H1 (cell line): ENCODE data around the gene PPOX. TPM values are rescaled to one million over a fixed set of nuclear protein-coding genes. Genes with fewer than 3 reads are reported as not detected.

Experiments used
- CTCF ChIA-PET: fragments of 300-600 bp; sonication (Branson Sonifier 250); formaldehyde crosslinking; loops from one replicate; lab custom pipeline; 2021; ENCODE audit not compliant: partially characterized antibody; lab: Charles Lee
- POLR2A ChIA-PET: fragments of 300-600 bp; sonication (Branson Sonifier 250); formaldehyde crosslinking; loops from one replicate; lab custom pipeline; 2021; ENCODE audit warnings: inconsistent platforms; ENCODE audit not compliant: partially characterized antibody; lab: Charles Lee
- DNase-seq, 2 experiments: peaks; one replicate each; pipeline versions ENCODE4 v3.0.0 to v3.0.0-alpha.2; 2010 to 2022; ENCODE audit warnings: low spot score in 2 of 2, low read depth in 1 of 2, mixed read lengths in 1 of 2
- FAIRE-seq: peaks from 2 replicates; lab custom pipeline; 2011; peaks lifted over from hg19 to GRCh38; lab: Jason Lieb, UNC
- H2AFZ ChIP-seq: 2 replicates; pipeline ENCODE4 v1.8.1; 2012; ENCODE audit warnings: low read length, inconsistent platforms
- H2AK5ac ChIP-seq: 2 replicates; pipeline ENCODE4 v1.6.1; 2013; ENCODE audit warnings: low read depth, low read length
- H2BK120ac ChIP-seq: replicated peaks from 2 replicates; pipeline ENCODE3; 2013; ENCODE audit warnings: low read depth, low read length, inconsistent platforms
- H2BK12ac ChIP-seq: 2 replicates; pipeline ENCODE4 v1.6.1; 2013; ENCODE audit warnings: low read depth, low read length
- H2BK15ac ChIP-seq: 2 replicates; pipeline ENCODE4 v1.6.1; 2013; ENCODE audit warnings: low read length
- H2BK20ac ChIP-seq: 2 replicates; pipeline ENCODE4 v1.6.1; 2013; ENCODE audit warnings: low read length
- H2BK5ac ChIP-seq: 2 replicates; pipeline ENCODE4 v1.6.1; 2013; ENCODE audit warnings: low read depth, low read length
- H3K14ac ChIP-seq: 2 replicates; pipeline ENCODE4 v1.6.1; 2013; ENCODE audit warnings: inconsistent platforms; ENCODE audit not compliant: insufficient read length
- H3K18ac ChIP-seq: 2 replicates; pipeline ENCODE4 v1.6.1; 2013; ENCODE audit warnings: low read length; ENCODE audit errors: extremely low read depth
- H3K23ac ChIP-seq: 2 replicates; pipeline ENCODE4 v1.6.1; 2013; ENCODE audit warnings: inconsistent platforms; ENCODE audit not compliant: insufficient read length
- H3K23me2 ChIP-seq: 2 replicates; pipeline ENCODE4 v1.6.1; 2013; ENCODE audit warnings: low read depth, low read length
- H3K27ac ChIP-seq: 2 replicates; pipeline ENCODE4 v1.6.1; 2011; ENCODE audit warnings: low read depth, low read length, inconsistent platforms
- H3K27me3 ChIP-seq, 4 experiments: replicated peaks in 1 of 4; 1 replicate in 1 of 4; 2 replicates in 3 of 4; pipeline versions ENCODE4 v1.6.1 to v1.8.1; 2011 to 2013; ENCODE audit warnings: low read length in 3 of 4, mild to moderate bottlenecking in 3 of 4, inconsistent platforms in 2 of 4, mixed read lengths in 2 of 4, moderate library complexity in 1 of 4; ENCODE audit not compliant: control insufficient read depth in 3 of 4, insufficient read depth in 3 of 4; ENCODE audit errors: extremely low read depth in 1 of 4
- H3K36me3 ChIP-seq, 4 experiments: 2 replicates each; pipeline versions ENCODE4 v1.6.1 to v1.8.1; 2011 to 2013; ENCODE audit warnings: mild to moderate bottlenecking in 4 of 4, low read length in 3 of 4, moderate library complexity in 2 of 4, control low read depth in 1 of 4, inconsistent platforms in 1 of 4; ENCODE audit not compliant: insufficient read depth in 4 of 4, control insufficient read depth in 2 of 4
- H3K4ac ChIP-seq: replicated peaks from 2 replicates; pipeline ENCODE3; 2013; ENCODE audit warnings: low read length, low read depth, mixed read lengths, inconsistent platforms; ENCODE audit not compliant: insufficient read length
- H3K4me1 ChIP-seq, 4 experiments: replicated peaks in 1 of 4; 1 replicate in 1 of 4; 2 replicates in 3 of 4; pipeline versions ENCODE4 v1.6.1 to v1.8.1; 2011 to 2013; ENCODE audit warnings: low read length in 3 of 4, inconsistent platforms in 2 of 4, mixed read lengths in 1 of 4; ENCODE audit not compliant: insufficient read depth in 4 of 4, control insufficient read depth in 3 of 4
- H3K4me2 ChIP-seq, 2 experiments: 2 replicates each; pipeline versions ENCODE4 v1.6.1 to v1.8.1; 2011 to 2013; ENCODE audit warnings: low read depth in 2 of 2, low read length in 2 of 2, control low read depth in 1 of 2, inconsistent platforms in 1 of 2, mild to moderate bottlenecking in 1 of 2; ENCODE audit not compliant: insufficient read depth in 1 of 2
- H3K4me3 ChIP-seq, 4 experiments: fragments of 200-600, 300-600 bp in 1 of 4; sonication (generic), shearing (Covaris generic), sonication (Bioruptor Twin) in 1 of 4; 2 replicates each; pipeline versions ENCODE4 v1.5.1 to v1.8.1; 2011 to 2016; ENCODE audit warnings: low read length in 4 of 4, low read depth in 3 of 4, control low read depth in 2 of 4, inconsistent platforms in 2 of 4, mild to moderate bottlenecking in 2 of 4, mixed read lengths in 1 of 4, moderate library complexity in 1 of 4; ENCODE audit not compliant: insufficient read depth in 2 of 4; ENCODE audit errors: extremely low read depth in 1 of 4
- H3K56ac ChIP-seq: replicated peaks from 2 replicates; pipeline ENCODE3; 2013; ENCODE audit warnings: low read depth, mild to moderate bottlenecking, mixed read lengths, low read length, inconsistent platforms; ENCODE audit not compliant: insufficient read length
- H3K79me1 ChIP-seq: 2 replicates; pipeline ENCODE4 v1.6.1; 2013; ENCODE audit warnings: low read depth, low read length, control low read depth
- H3K79me2 ChIP-seq, 2 experiments: 2 replicates each; pipeline versions ENCODE4 v1.6.1 to v1.8.1; 2012 to 2013; ENCODE audit warnings: low read length in 2 of 2, mild to moderate bottlenecking in 2 of 2, inconsistent platforms in 1 of 2; ENCODE audit not compliant: insufficient read depth in 2 of 2, control insufficient read depth in 1 of 2
- H3K9ac ChIP-seq, 4 experiments: replicated peaks in 1 of 4; 1 replicate in 1 of 4; 2 replicates in 3 of 4; pipeline versions ENCODE4 v1.6.1 to v1.8.1; 2011 to 2013; ENCODE audit warnings: low read depth in 3 of 4, low read length in 3 of 4, control low read depth in 2 of 4, mild to moderate bottlenecking in 2 of 4, moderate library complexity in 2 of 4, inconsistent platforms in 1 of 4; ENCODE audit errors: extremely low read depth in 1 of 4
- H3K9me3 ChIP-seq, 2 experiments: 2 replicates each; pipeline versions ENCODE4 v1.6.1 to v1.8.1; 2012 to 2013; ENCODE audit warnings: mild to moderate bottlenecking in 2 of 2, moderate library complexity in 2 of 2, control low read depth in 1 of 2, inconsistent platforms in 1 of 2, low read depth in 1 of 2, low read length in 1 of 2, mixed read lengths in 1 of 2; ENCODE audit not compliant: insufficient read depth in 2 of 2
- H4K20me1 ChIP-seq, 2 experiments: replicated peaks in 1 of 2; 2 replicates each; pipeline versions ENCODE3 to v1.8.1; 2011 to 2013; ENCODE audit warnings: inconsistent platforms in 2 of 2, low read length in 2 of 2, mild to moderate bottlenecking in 1 of 2; ENCODE audit not compliant: insufficient read depth in 2 of 2, control insufficient read depth in 1 of 2
- H4K5ac ChIP-seq: 2 replicates; pipeline ENCODE4 v1.6.1; 2013; ENCODE audit warnings: low read length, low read depth, mixed read lengths, inconsistent platforms; ENCODE audit not compliant: insufficient read length
- H4K8ac ChIP-seq: 2 replicates; pipeline ENCODE4 v1.8.0; 2013; ENCODE audit warnings: mild to moderate bottlenecking, moderate library complexity, low read length, inconsistent platforms; ENCODE audit not compliant: insufficient read depth; ENCODE audit errors: extremely low read depth
- H4K91ac ChIP-seq: replicated peaks from 2 replicates; pipeline ENCODE3; 2013; ENCODE audit warnings: low read length, mixed read lengths, inconsistent platforms; ENCODE audit not compliant: insufficient read length
- CTCF ChIP-seq, 3 experiments: IDR thresholded peaks; 1 replicate in 2 of 3; 2 replicates in 1 of 3; pipeline versions ENCODE4 v1.5.1 to v1.6.1; 2011; ENCODE audit warnings: low read length in 3 of 3, mild to moderate bottlenecking in 3 of 3, inconsistent platforms in 2 of 3, low read depth in 1 of 3, moderate library complexity in 1 of 3; ENCODE audit not compliant: insufficient read depth in 1 of 3; ENCODE audit errors: control extremely low read depth in 1 of 3
- EZH2 ChIP-seq: fragments of 200-600 bp; sonication (generic); IDR thresholded peaks from 2 replicates; pipeline ENCODE4 v1.7.1; 2012; ENCODE audit warnings: low read depth, mild to moderate bottlenecking, moderate library complexity, low read length, inconsistent platforms; ENCODE audit not compliant: severe bottlenecking
- FOSL1 ChIP-seq: IDR thresholded peaks from 2 replicates; pipeline ENCODE4 v1.6.1; 2011; ENCODE audit warnings: mild to moderate bottlenecking, low read depth, low read length, moderate library complexity; ENCODE audit not compliant: insufficient read depth
- HDAC2 ChIP-seq, 2 experiments: fragments of 300-600 bp in 1 of 2; sonication (generic) in 1 of 2; IDR thresholded peaks; 2 replicates each; pipeline ENCODE4 v1.6.1; 2011 to 2012; ENCODE audit warnings: low read depth in 2 of 2, low read length in 2 of 2, mild to moderate bottlenecking in 2 of 2, moderate library complexity in 2 of 2, borderline replicate concordance in 1 of 2, inconsistent platforms in 1 of 2
- SAP30 ChIP-seq: fragments of 300-600 bp; sonication (generic); IDR thresholded peaks from 2 replicates; pipeline ENCODE4 v1.7.1; 2012; ENCODE audit warnings: low read length, moderate library complexity, mild to moderate bottlenecking, inconsistent platforms; ENCODE audit not compliant: insufficient read depth, insufficient replicate concordance
- TBP ChIP-seq: IDR thresholded peaks from 2 replicates; pipeline ENCODE4 v1.6.1; 2011; ENCODE audit warnings: low read depth, low read length, improper control_type of control experiment
- WGBS, 2 experiments: shearing (Covaris generic) in 1 of 2; methylation state at CpG; one replicate each; pipeline versions ENCODE4 v1.1.6 to v1.1.7; 2013 to 2015; ENCODE audit warnings: low lambda C conversion rate in 2 of 2, mixed read lengths in 2 of 2, inconsistent platforms in 1 of 2, low coverage in 1 of 2, missing lambda C conversion rate in 1 of 2; ENCODE audit not compliant: insufficient replicate concordance in 2 of 2, insufficient coverage in 1 of 2, insufficient read length in 1 of 2; ENCODE audit errors: extremely low coverage in 1 of 2, missing lambda C conversion rate in 1 of 2; 5-methylcytosine and 5-hydroxymethylcytosine counted together
- polyA plus RNA-seq, 7 experiments: library from polyadenylated mRNA; depleted of rRNA in 3 of 7; stranded (reverse) in 5 of 7; unstranded in 2 of 7; fragments of >200 nt in 5 of 7; fragments of 200-250 nt in 2 of 7; gene quantifications; 1 replicate in 5 of 7; 2 replicates in 1 of 7; 4 replicates in 1 of 7; pipeline versions ENCODE4 v1.2.1 to v1.2.3, GENCODE V29; 2011 to 2013; ENCODE audit warnings: missing spikeins in 2 of 7, mixed read lengths in 2 of 7
- total RNA-seq: library from RNA; stranded (reverse); fragmentation: NEBNext Ultra II Directional; extraction: Animal tissue kit (Norgen Biotek cat#: 25700); gene quantifications from 2 replicates; pipeline ENCODE4 v1.2.1, GENCODE V29; 2021

Gene PPOX
- total and polyA plus RNA-seq, 2 of the 8 experiments (the other 6 are each of a cell fraction or from before 2014, with no cell fraction given): 39.4 to 40.4 TPM

- peaks cover 2% of the 10 kb centered on the region; the same call in 1 of the 2 replicates for H3K23me2 ChIP-seq
- H3K14ac ChIP-seq: no peak within 1 kb of the TSS
- TF ChIP-seq CTCF (IDR thresholded peaks at IDR 0.05; ENCODE audit: control extremely low read depth in 1 of 3, insufficient read depth in 1 of 3, low read depth in 1 of 3, low read length in 3 of 3) (peak; percentile 32 to 40 (median 38); a peak in 3 of 4 replicates), EZH2 (no peak), SAP30 (no peak), TBP (peak; percentile 73; the same call in 1 of the 2 replicates), FOSL1 (no peak), HDAC2 (IDR thresholded peaks at IDR 0.05; ENCODE audit: borderline replicate concordance in 1 of 2, low read depth in 2 of 2, low read length in 2 of 2) (peak in 1 of 2 experiments; percentile 65; a peak in 2 of 4 replicates)
Observed at GRCh38 chr1:161177112-161177935, 11.1 kb downstream of the PPOX start, which contains the start of gene B4GALT3. Gene B4GALT3, minus strand, starts transcription at chr1:161177507. Its CDS starts 1,447 bp downstream, at chr1:161176060.

More at GRCh38 chr1:161177112-161177935, 11.1 kb downstream of the PPOX start, which contains the start of gene B4GALT3:
- FAIRE-seq (no peak), DNase-seq (peak in 1 of 2 experiments; percentile 100)
- Histone ChIP-seq H2BK120ac (no peak within 1 kb of the TSS), H3K4ac (peak within 1 kb of the TSS; percentile 62), H3K18ac (peak within 1 kb of the TSS; percentile 100), H3K56ac (peak within 1 kb of the TSS; percentile 65), H3K27ac (peak within 1 kb of the TSS; percentile 88), H2BK15ac (peak within 1 kb of the TSS; percentile 99; the same call in 1 of the 2 replicates), H3K4me3 (peak within 1 kb of the TSS; percentile 66 to 96 (median 84)), H3K23ac (no peak within 1 kb of the TSS), H3K27me3 (no peaks in the 10 kb centered on the region), H3K36me3 (peaks cover 5 to 31% (median 14%) of the 10 kb centered on the region in 4 experiments; a peak in 6 of 8 replicates), H2AK5ac (no peak within 1 kb of the TSS), H4K8ac (peak within 1 kb of the TSS; percentile 91), H2BK12ac (peak within 1 kb of the TSS; percentile 83), H3K79me2 (peaks cover 0 to 4% of the 10 kb centered on the region in 2 experiments; a peak in 1 of 4 replicates), H4K91ac (peak within 1 kb of the TSS; percentile 40), H3K4me1 (peaks cover 0 to 13% (median under 1%) of the 10 kb centered on the region in 4 experiments; a peak in 3 of 7 replicates), H2BK5ac (peak within 1 kb of the TSS; percentile 99), H3K9ac (peak within 1 kb of the TSS in 3 of 4 experiments; percentile 81 to 83 (median 82); a peak in 6 of 7 replicates), H4K20me1 (peaks cover 0 to 6% of the 10 kb centered on the region in 2 experiments), H3K79me1 (peaks cover 4% of the 10 kb centered on the region), H2AFZ (peak within 1 kb of the TSS; percentile 96), H4K5ac (peak within 1 kb of the TSS; percentile 94), H2BK20ac (no peak within 1 kb of the TSS), H3K4me2 (peak within 1 kb of the TSS; percentile 61 to 93), H3K9me3 (no peaks in the 10 kb centered on the region)
- WGBS, 2 experiments: 2% methylated on average over 41 of the region's 50 CpGs; no CpG with 5 or more reads in 1 of the 2 experiments
- ChIA-PET CTCF (interaction anchor here (0.6 to 2.8 kb wide), 12 partner anchors 9 to 1308 kb away, joined by 3 to 27 read pairs (median 3); partner anchors contain the start of genes ADAMTS4, NDUFS2, PPOX and TOMM40L), POLR2A (interaction anchor here (0.7 to 4.0 kb wide), 22 partner anchors 11 to 263 kb away, joined by 3 to 51 read pairs (median 4); partner anchors contain the start of genes ADAMTS4, APOA2, DEDD and F11R)
